ENCODE results near the gene CIB2.

GRCh38 chr15:78149068-78149804, 18.0 kb upstream of the CIB2 start, which contains the start of gene IDH3A:
- no peak for TF ChIP-seq CTCF (IDR thresholded peaks at IDR 0.05)
- no peak for TF ChIP-seq FOXM1 (IDR thresholded peaks at IDR 0.05; ENCODE audit: low read depth)
- no peak for TF ChIP-seq SMC3 (IDR thresholded peaks at IDR 0.05; ENCODE audit: low read depth, low read length)
- TF ChIP-seq GABPA (IDR thresholded peaks at IDR 0.05; ENCODE audit: low read depth) = peak; percentile 73
- peak in 1 of 2 experiments; percentile 6; a peak in 1 of 4 replicates for TF ChIP-seq EP300 (IDR thresholded peaks at IDR 0.05; ENCODE audit: borderline replicate concordance in 1 of 2, low read depth in 1 of 2, low read length in 1 of 2)
- TF ChIP-seq NFIC (IDR thresholded peaks at IDR 0.05; ENCODE audit: borderline replicate concordance) = peak; percentile 87
- no peak for TF ChIP-seq PBX3 (IDR thresholded peaks at IDR 0.05)
- peak; percentile 95 for TF ChIP-seq POLR2AphosphoS5 (IDR thresholded peaks at IDR 0.05; ENCODE audit: low read depth, low read length)
- peak; percentile 76; the same call in 1 of the 2 replicates for TF ChIP-seq MAX (IDR thresholded peaks at IDR 0.05; ENCODE audit: low read depth)
- TF ChIP-seq RAD21 (IDR thresholded peaks at IDR 0.05; ENCODE audit: low read length) = no peak
- no peak for TF ChIP-seq REST (IDR thresholded peaks at IDR 0.05; ENCODE audit: low read depth, low read length)
- no peak for TF ChIP-seq EZH2phosphoT487 (IDR thresholded peaks at IDR 0.05; ENCODE audit: borderline replicate concordance, low read depth)
